Neural progenitor cell (in vitro differentiated cells): Measurements from ENCODE around the gene C1QBP. TPM values are rescaled to one million over a fixed set of nuclear protein-coding genes. Genes with fewer than 3 reads are reported as not detected.

Source experiments
- DNase-seq: peaks from one replicate; pipeline ENCODE4 v3.0.0-alpha.2; 2016; ENCODE audit warnings: low spot score
- H2AFZ ChIP-seq: fragments of 200-600 bp; sonication (generic); replicated peaks from 2 replicates; pipeline ENCODE4 v1.6.1; 2016; ENCODE audit warnings: antibody characterized with exemption
- H3F3A ChIP-seq: fragments of 200-600 bp; sonication (generic); 2 replicates; pipeline ENCODE4 v1.6.1; 2016; ENCODE audit warnings: antibody characterized with exemption, low read depth
- H3K27ac ChIP-seq: fragments of 200-600 bp; sonication (generic); 2 replicates; pipeline ENCODE4 v1.5.1; 2016; ENCODE audit warnings: mild to moderate bottlenecking
- H3K27me3 ChIP-seq: fragments of 200-600 bp; sonication (generic); 2 replicates; pipeline ENCODE4 v1.6.1; 2016; ENCODE audit warnings: mild to moderate bottlenecking, moderate library complexity
- H3K36me3 ChIP-seq: fragments of 200-600 bp; sonication (generic); 2 replicates; pipeline ENCODE4 v1.5.1; 2016
- H3K4me1 ChIP-seq: fragments of 200-600 bp; sonication (generic); 2 replicates; pipeline ENCODE4 v1.6.1; 2016; ENCODE audit warnings: mixed run types
- H3K4me2 ChIP-seq: fragments of 200-600 bp; sonication (generic); 2 replicates; pipeline ENCODE4 v1.6.1; 2016
- H3K4me3 ChIP-seq: fragments of 200-600 bp; sonication (generic); 2 replicates; pipeline ENCODE4 v1.5.1; 2016
- H3K79me2 ChIP-seq: fragments of 200-600 bp; sonication (generic); 2 replicates; pipeline ENCODE4 v1.6.1; 2016; ENCODE audit warnings: low read depth
- H3K9ac ChIP-seq: fragments of 200-600 bp; sonication (generic); 2 replicates; pipeline ENCODE4 v1.6.1; 2016
- H3K9me3 ChIP-seq: fragments of 200-600 bp; sonication (generic); 2 replicates; pipeline ENCODE4 v1.5.1; 2016; ENCODE audit warnings: low read depth
- H4K20me1 ChIP-seq: fragments of 200-600 bp; sonication (generic); 2 replicates; pipeline ENCODE4 v1.6.1; 2016; ENCODE audit warnings: low read depth
- H3K27ac Mint-ChIP-seq: 3 replicates; pipeline ENCODE4 v1.8.0; 2021; ENCODE audit warnings: mixed read lengths
- H3K27me3 Mint-ChIP-seq: 2 replicates; pipeline ENCODE4 v1.8.0; 2022; ENCODE audit warnings: low read depth, mild to moderate bottlenecking, inconsistent platforms, moderate library complexity, mixed read lengths; ENCODE audit not compliant: insufficient read depth
- H3K36me3 Mint-ChIP-seq: 3 replicates; pipeline ENCODE4 v1.8.0; 2021; ENCODE audit warnings: mixed read lengths
- H3K4me1 Mint-ChIP-seq: 3 replicates; pipeline ENCODE4 v1.8.0; 2021; ENCODE audit warnings: mixed read lengths
- H3K4me3 Mint-ChIP-seq: 3 replicates; pipeline ENCODE4 v1.8.0; 2021; ENCODE audit warnings: mild to moderate bottlenecking, moderate library complexity, mixed read lengths
- H3K9me3 Mint-ChIP-seq: 3 replicates; pipeline ENCODE4 v1.8.0; 2020; ENCODE audit warnings: mixed read lengths
- CTCF ChIP-seq: fragments of 200-600 bp; sonication (generic); IDR thresholded peaks from 2 replicates; pipeline ENCODE4 v1.5.1; 2017; ENCODE audit warnings: antibody characterized with exemption, mild to moderate bottlenecking
- EZH2 ChIP-seq: fragments of 200-600 bp; sonication (generic); IDR thresholded peaks from 2 replicates; pipeline ENCODE4 v1.6.1; 2017; ENCODE audit warnings: antibody characterized with exemption, mild to moderate bottlenecking, moderate library complexity
- EZH2phosphoT487 ChIP-seq: fragments of 200-600 bp; sonication (generic); IDR thresholded peaks from 2 replicates; pipeline ENCODE4 v1.6.1; 2017; ENCODE audit warnings: antibody characterized with exemption
- total RNA-seq: library from RNA; depleted of rRNA; stranded (reverse); fragments of >200 nt; gene quantifications from 2 replicates; pipeline ENCODE4 v1.2.3, GENCODE V29; 2015; ENCODE audit warnings: low replicate concordance

Gene C1QBP
- total RNA-seq, 1 donor from 2014 or later: 254 TPM

GRCh38 chr17:5446786-5447185 lies 7.8 kb upstream of the C1QBP start:
- Histone ChIP-seq H3K9me3 (no peaks in the 10 kb centered on the region), H3K4me3 (no peak overlapping the region), H4K20me1 (no peaks in the 10 kb centered on the region), H3K4me2 (no peak overlapping the region), H3K79me2 (no peaks in the 10 kb centered on the region), H3F3A (peaks cover 5% of the 10 kb centered on the region), H3K36me3 (peaks cover 8% of the 10 kb centered on the region), H3K27me3 (no peaks in the 10 kb centered on the region), H2AFZ (no peak overlapping the region), H3K4me1 (no peaks in the 10 kb centered on the region), H3K9ac (no peak overlapping the region), H3K27ac (no peak overlapping the region)
- no peaks in the 10 kb centered on the region for H3K4me1 Mint-ChIP-seq
- peaks cover 22% of the 10 kb centered on the region for H3K36me3 Mint-ChIP-seq
- no peak overlapping the region for H3K4me3 Mint-ChIP-seq
- TF ChIP-seq CTCF (no peak), EZH2 (no peak), EZH2phosphoT487 (no peak)
- no peaks in the 10 kb centered on the region for H3K9me3 Mint-ChIP-seq
- peaks cover 2% of the 10 kb centered on the region for H3K27me3 Mint-ChIP-seq
- H3K27ac Mint-ChIP-seq: no peak overlapping the region
- no peak for DNase-seq

GRCh38 chr17:5444209-5444608 lies 5.3 kb upstream of the C1QBP start:
- H3K36me3 Mint-ChIP-seq: peaks cover 19% of the 10 kb centered on the region
- DNase-seq: no peak
- H3K27me3 Mint-ChIP-seq: peaks cover 4% of the 10 kb centered on the region

GRCh38 chr17:5443728-5444127 lies 4.8 kb upstream of the C1QBP start:
- peaks cover 4% of the 10 kb centered on the region for H3K4me1 Mint-ChIP-seq
- no peak for DNase-seq
- Histone ChIP-seq H3K9me3 (no peaks in the 10 kb centered on the region), H3K4me2 (no peak overlapping the region), H3K9ac (no peak overlapping the region), H3K4me3 (no peak overlapping the region), H3K27me3 (no peaks in the 10 kb centered on the region), H3F3A (peaks cover 26% of the 10 kb centered on the region), H2AFZ (no peak overlapping the region), H4K20me1 (no peaks in the 10 kb centered on the region), H3K4me1 (no peaks in the 10 kb centered on the region), H3K27ac (no peak overlapping the region), H3K79me2 (peaks cover 2% of the 10 kb centered on the region), H3K36me3 (peaks cover 5% of the 10 kb centered on the region)
- peaks cover 16% of the 10 kb centered on the region for H3K36me3 Mint-ChIP-seq
- H3K27ac Mint-ChIP-seq: no peak overlapping the region
- H3K9me3 Mint-ChIP-seq: no peaks in the 10 kb centered on the region
- TF ChIP-seq EZH2: no peak
- TF ChIP-seq CTCF: no peak
- no peak for TF ChIP-seq EZH2phosphoT487
- peaks cover 4% of the 10 kb centered on the region for H3K27me3 Mint-ChIP-seq
- H3K4me3 Mint-ChIP-seq: no peak overlapping the region

More at GRCh38 chr17:5444209-5444608, 5.3 kb upstream of the C1QBP start:
- Histone ChIP-seq H3K9me3 (no peaks in the 10 kb centered on the region), H2AFZ (no peak overlapping the region), H3K9ac (no peak overlapping the region), H3F3A (peaks cover 25% of the 10 kb centered on the region), H3K27ac (no peak overlapping the region), H3K4me2 (no peak overlapping the region), H3K4me3 (no peak overlapping the region), H3K27me3 (no peaks in the 10 kb centered on the region), H4K20me1 (no peaks in the 10 kb centered on the region), H3K36me3 (peaks cover 5% of the 10 kb centered on the region), H3K4me1 (no peaks in the 10 kb centered on the region), H3K79me2 (no peaks in the 10 kb centered on the region)
- H3K9me3 Mint-ChIP-seq: no peaks in the 10 kb centered on the region
- no peak overlapping the region for H3K27ac Mint-ChIP-seq
- peaks cover 3% of the 10 kb centered on the region for H3K4me1 Mint-ChIP-seq
- TF ChIP-seq EZH2 (no peak), EZH2phosphoT487 (no peak), CTCF (no peak)
- no peak overlapping the region for H3K4me3 Mint-ChIP-seq
